ENCODE results near the gene EPS15.

Gene EPS15

GRCh38 chr1:51418384-51418959 lies 100.6 kb downstream of the EPS15 start:
- Histone ChIP-seq H3K36me3 (replicated peaks; ENCODE audit: insufficient read depth, low read length) (no peaks in the 10 kb centered on the region), H3K27ac (ENCODE audit: low read length) (no peak overlapping the region), H3K4me1 (ENCODE audit: low read length) (no peaks in the 10 kb centered on the region), H3K27me3 (replicated peaks; ENCODE audit: insufficient read depth, low read length) (no peaks in the 10 kb centered on the region), H3K4me2 (ENCODE audit: low read depth, low read length) (no peak overlapping the region), H4K20me1 (ENCODE audit: insufficient read depth, low read length) (no peaks in the 10 kb centered on the region), H3K79me2 (ENCODE audit: low read length) (no peaks in the 10 kb centered on the region), H3F3A (ENCODE audit: insufficient read depth, low read length) (no peaks in the 10 kb centered on the region), H3K9me2 (replicated peaks; ENCODE audit: insufficient read depth, low read length) (no peaks in the 10 kb centered on the region), H3K9me3 (replicated peaks; ENCODE audit: insufficient read depth, low read length) (no peaks in the 10 kb centered on the region), H2AFZ (ENCODE audit: low read length) (no peak overlapping the region), H3K4me3 (ENCODE audit: low read length) (no peak overlapping the region), H3K9ac (ENCODE audit: low read length) (no peak overlapping the region)
- no peak for DNase-seq
- TF ChIP-seq EZH2phosphoT487 (IDR thresholded peaks at IDR 0.05; ENCODE audit: low read length), result no peak
- no peak for TF ChIP-seq CTCF (IDR thresholded peaks at IDR 0.05; ENCODE audit: low read length)

- TF ChIP-seq EZH2phosphoT487 (IDR thresholded peaks at IDR 0.05; ENCODE audit: low read length) (no peak), CTCF (IDR thresholded peaks at IDR 0.05; ENCODE audit: low read length) (no peak), EZH2 (optimal IDR thresholded peaks at IDR 0.05; ENCODE audit: low read depth, low read length) (no peak)
- H3K9ac ChIP-seq (ENCODE audit: low read length), result no peak overlapping the region
- no peaks in the 10 kb centered on the region for H3K79me2 ChIP-seq (ENCODE audit: low read length)
- DNase-seq, result no peak
- H3K9me3 ChIP-seq (replicated peaks; ENCODE audit: insufficient read depth, low read length), result no peaks in the 10 kb centered on the region
- no peak overlapping the region for H3K4me2 ChIP-seq (ENCODE audit: low read depth, low read length)
- no peaks in the 10 kb centered on the region for H3K36me3 ChIP-seq (replicated peaks; ENCODE audit: insufficient read depth, low read length)
- no peaks in the 10 kb centered on the region for H3K27me3 ChIP-seq (replicated peaks; ENCODE audit: insufficient read depth, low read length)
- no peaks in the 10 kb centered on the region for H4K20me1 ChIP-seq (ENCODE audit: insufficient read depth, low read length)
- no peaks in the 10 kb centered on the region for H3K9me2 ChIP-seq (replicated peaks; ENCODE audit: insufficient read depth, low read length)
- no peaks in the 10 kb centered on the region for H3F3A ChIP-seq (ENCODE audit: insufficient read depth, low read length)
- H3K4me1 ChIP-seq (ENCODE audit: low read length), result no peaks in the 10 kb centered on the region
- no peak overlapping the region for H3K27ac ChIP-seq (ENCODE audit: low read length)
- H3K4me3 ChIP-seq (ENCODE audit: low read length), result no peak overlapping the region
- no peak overlapping the region for H2AFZ ChIP-seq (ENCODE audit: low read length)
Observed at GRCh38 chr1:51417496-51418383, 101.3 kb downstream of the EPS15 start.

GRCh38 chr1:51416910-51417309 lies 102.2 kb downstream of the EPS15 start:
- TF ChIP-seq EZH2 (optimal IDR thresholded peaks at IDR 0.05; ENCODE audit: low read depth, low read length) (no peak), CTCF (IDR thresholded peaks at IDR 0.05; ENCODE audit: low read length) (no peak), EZH2phosphoT487 (IDR thresholded peaks at IDR 0.05; ENCODE audit: low read length) (no peak)
- DNase-seq, result no peak
- Histone ChIP-seq H3K79me2 (ENCODE audit: low read length) (no peaks in the 10 kb centered on the region), H3K4me2 (ENCODE audit: low read depth, low read length) (no peak overlapping the region), H3K27me3 (replicated peaks; ENCODE audit: insufficient read depth, low read length) (no peaks in the 10 kb centered on the region), H3K9me3 (replicated peaks; ENCODE audit: insufficient read depth, low read length) (no peaks in the 10 kb centered on the region), H2AFZ (ENCODE audit: low read length) (no peak overlapping the region), H3K27ac (ENCODE audit: low read length) (no peak overlapping the region), H4K20me1 (ENCODE audit: insufficient read depth, low read length) (no peaks in the 10 kb centered on the region), H3K4me3 (ENCODE audit: low read length) (no peak overlapping the region), H3K36me3 (replicated peaks; ENCODE audit: insufficient read depth, low read length) (no peaks in the 10 kb centered on the region), H3K9me2 (replicated peaks; ENCODE audit: insufficient read depth, low read length) (no peaks in the 10 kb centered on the region), H3K9ac (ENCODE audit: low read length) (no peak overlapping the region), H3F3A (ENCODE audit: insufficient read depth, low read length) (no peaks in the 10 kb centered on the region), H3K4me1 (ENCODE audit: low read length) (no peaks in the 10 kb centered on the region)

Data from MM.1S (cell line).